HEK293 (cell line): ENCODE data around the gene STX11.

Source experiments
- ZEB2 ChIP-seq: fragments of 450-650 bp; formaldehyde crosslinking; IDR thresholded peaks from 2 replicates; pipeline ENCODE4 v1.5.1; 2016; ENCODE audit warnings: missing biosample characterization, missing genetic modification characterization
- TF ChIP-seq, protein P1 (sequence below): fragments of 450-650 bp; formaldehyde crosslinking; IDR thresholded peaks from 2 replicates; pipeline ENCODE4 v1.5.1; 2016; ENCODE audit warnings: missing biosample characterization, missing genetic modification characterization

DNA sequence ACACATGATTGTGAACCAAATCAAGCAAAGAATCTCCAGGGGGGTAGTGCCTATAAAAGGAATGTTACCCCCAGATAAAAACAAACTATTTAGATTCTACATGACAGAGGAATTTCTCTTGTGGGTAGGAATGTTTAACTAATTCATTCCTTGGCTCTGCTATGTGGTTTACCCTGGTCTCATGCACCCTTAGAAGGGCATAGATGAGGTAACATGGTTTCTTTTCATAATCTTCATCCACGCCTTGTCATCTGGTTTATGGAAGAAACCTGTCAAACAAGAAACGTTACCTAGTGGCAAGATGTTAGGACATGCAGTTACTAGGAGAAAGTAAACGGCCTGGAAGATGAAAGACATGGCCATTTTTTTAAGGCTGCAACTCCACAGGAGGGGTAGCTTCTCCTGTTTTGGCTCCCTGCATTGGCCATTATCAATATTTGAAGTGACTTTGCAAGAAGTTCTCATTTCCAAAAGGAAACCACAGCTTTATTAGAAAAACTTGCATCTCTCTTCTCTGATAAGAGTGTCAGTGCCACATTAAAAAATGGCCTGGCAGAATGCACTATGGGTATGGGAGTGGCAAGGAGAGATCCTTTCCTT lies 45.5 kb downstream of the STX11 start:
- TF ChIP-seq ZEB2, result no peak
- TF ChIP-seq, protein P1, sequence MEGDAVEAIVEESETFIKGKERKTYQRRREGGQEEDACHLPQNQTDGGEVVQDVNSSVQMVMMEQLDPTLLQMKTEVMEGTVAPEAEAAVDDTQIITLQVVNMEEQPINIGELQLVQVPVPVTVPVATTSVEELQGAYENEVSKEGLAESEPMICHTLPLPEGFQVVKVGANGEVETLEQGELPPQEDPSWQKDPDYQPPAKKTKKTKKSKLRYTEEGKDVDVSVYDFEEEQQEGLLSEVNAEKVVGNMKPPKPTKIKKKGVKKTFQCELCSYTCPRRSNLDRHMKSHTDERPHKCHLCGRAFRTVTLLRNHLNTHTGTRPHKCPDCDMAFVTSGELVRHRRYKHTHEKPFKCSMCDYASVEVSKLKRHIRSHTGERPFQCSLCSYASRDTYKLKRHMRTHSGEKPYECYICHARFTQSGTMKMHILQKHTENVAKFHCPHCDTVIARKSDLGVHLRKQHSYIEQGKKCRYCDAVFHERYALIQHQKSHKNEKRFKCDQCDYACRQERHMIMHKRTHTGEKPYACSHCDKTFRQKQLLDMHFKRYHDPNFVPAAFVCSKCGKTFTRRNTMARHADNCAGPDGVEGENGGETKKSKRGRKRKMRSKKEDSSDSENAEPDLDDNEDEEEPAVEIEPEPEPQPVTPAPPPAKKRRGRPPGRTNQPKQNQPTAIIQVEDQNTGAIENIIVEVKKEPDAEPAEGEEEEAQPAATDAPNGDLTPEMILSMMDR (tag by site-specific recombination), result no peak
